RWPE2 (cell line): Measurements from ENCODE around the gene HEPACAM2.

Source experiments
- ATAC-seq: fragments of 200-7000 bp; cut with Tn5 transposase; 3 replicates; pipeline ENCODE4 v1.9.1; 2021; ENCODE audit warnings: low read depth
- DNase-seq: peaks from one replicate; pipeline ENCODE4 v3.0.0-alpha.2; 2020; ENCODE audit warnings: low spot score
- H3K27ac ChIP-seq: fragments of 450-650 bp; 2 replicates; pipeline ENCODE4 v1.5.1; 2017; ENCODE audit warnings: mild to moderate bottlenecking; ENCODE audit not compliant: poor library complexity, severe bottlenecking
- H3K27me3 ChIP-seq: fragments of 250-450 bp; sonication (Bioruptor Pico); 2 replicates; pipeline ENCODE4 v1.5.1; 2021; ENCODE audit warnings: mild to moderate bottlenecking, moderate library complexity; ENCODE audit not compliant: insufficient read depth, poor library complexity, severe bottlenecking
- H3K36me3 ChIP-seq: fragments of 250-450 bp; sonication (Bioruptor Pico); 2 replicates; pipeline ENCODE4 v1.5.1; 2020; ENCODE audit warnings: low read depth, mild to moderate bottlenecking, moderate library complexity
- H3K4me1 ChIP-seq: fragments of 250-450 bp; sonication (Bioruptor Pico); 2 replicates; pipeline ENCODE4 v1.5.1; 2021; ENCODE audit warnings: mild to moderate bottlenecking, moderate library complexity; ENCODE audit not compliant: insufficient read depth, poor library complexity, severe bottlenecking
- H3K4me3 ChIP-seq: fragments of 250-450 bp; sonication (Bioruptor Pico); 2 replicates; pipeline ENCODE4 v1.5.1; 2021; ENCODE audit warnings: mild to moderate bottlenecking, moderate library complexity; ENCODE audit not compliant: severe bottlenecking
- H3K9me3 ChIP-seq: fragments of 250-450 bp; sonication (Bioruptor Pico); 2 replicates; pipeline ENCODE4 v1.5.1; 2021; ENCODE audit warnings: mild to moderate bottlenecking, moderate library complexity; ENCODE audit not compliant: severe bottlenecking
- CTCF ChIP-seq: fragments of 450-650 bp; IDR thresholded peaks from one replicate; pipeline ENCODE4 v1.5.1; 2017; ENCODE audit warnings: mild to moderate bottlenecking, moderate library complexity; ENCODE audit not compliant: poor library complexity, severe bottlenecking

The HEPACAM2 gene

DNA sequence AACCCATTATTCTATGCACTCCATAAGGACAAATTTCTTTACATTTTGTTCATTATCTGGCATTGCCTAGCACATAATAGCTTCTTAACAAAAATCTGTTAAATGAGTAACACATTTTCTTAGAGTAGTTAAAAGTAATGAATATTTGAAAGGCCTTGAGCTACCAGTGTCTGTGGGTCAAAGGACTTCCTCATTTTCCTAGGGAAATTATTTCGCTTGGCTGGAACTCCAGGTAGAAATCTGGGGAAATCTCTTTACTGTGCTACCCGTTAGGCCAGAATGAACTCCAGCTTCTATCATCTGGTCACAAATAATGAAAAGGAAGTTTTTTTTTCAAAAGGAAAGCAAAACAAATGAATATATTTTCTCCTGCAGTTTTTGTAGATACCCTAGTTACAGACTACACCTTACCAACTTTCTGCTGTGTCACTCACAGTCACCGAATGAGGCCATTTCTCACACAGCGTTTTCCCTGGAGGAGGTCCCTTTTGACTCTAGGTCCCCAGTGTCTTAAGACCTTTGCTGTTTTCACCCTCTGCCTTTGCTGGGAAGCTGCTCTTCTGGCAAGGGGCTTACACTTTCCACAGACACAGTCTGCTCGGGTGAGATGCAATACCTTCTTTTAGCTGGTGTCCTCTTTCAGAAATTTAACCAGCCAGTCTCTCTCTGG is 79.7 kb downstream of the HEPACAM2 start:
- no peak for DNase-seq
- TF ChIP-seq CTCF: no peak
- Histone ChIP-seq H3K9me3 (no peaks in the 10 kb centered on the region), H3K4me3 (no peak overlapping the region), H3K27ac (no peak overlapping the region), H3K27me3 (no peaks in the 10 kb centered on the region), H3K4me1 (peaks cover 5% of the 10 kb centered on the region), H3K36me3 (no peaks in the 10 kb centered on the region)
- ATAC-seq: no peak

- no peak for ATAC-seq
- no peaks in the 10 kb centered on the region for H3K9me3 ChIP-seq
- no peaks in the 10 kb centered on the region for H3K36me3 ChIP-seq
- no peak for DNase-seq
- H3K4me3 ChIP-seq: no peak overlapping the region
- H3K27me3 ChIP-seq: no peaks in the 10 kb centered on the region
- no peak overlapping the region for H3K27ac ChIP-seq
- peaks cover 5% of the 10 kb centered on the region for H3K4me1 ChIP-seq
- TF ChIP-seq CTCF: no peak
These were observed 80.2 kb downstream of the HEPACAM2 start for GRCh38 chr7:93146036-93146435.

DNA sequence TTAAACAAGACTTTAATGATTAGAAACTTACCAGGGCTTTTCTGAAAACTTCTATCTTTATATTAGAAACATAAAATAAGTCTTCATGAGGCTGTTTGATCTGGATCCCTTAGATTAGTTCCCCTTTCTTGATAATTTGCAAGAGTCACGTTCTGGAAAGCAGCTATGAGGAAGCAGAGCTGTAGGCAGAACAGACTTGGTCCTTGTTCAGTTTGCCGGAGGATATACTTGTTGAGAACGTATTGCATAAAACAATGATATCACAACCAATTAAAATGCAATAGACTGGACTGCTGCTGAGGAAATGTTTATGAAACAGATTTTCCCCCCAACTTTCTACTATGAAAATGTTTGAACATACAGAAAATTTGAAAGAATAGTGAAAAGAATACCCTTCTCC is 80.9 kb downstream of the HEPACAM2 start:
- no peaks in the 10 kb centered on the region for H3K36me3 ChIP-seq
- no peak for TF ChIP-seq CTCF
- H3K4me1 ChIP-seq: peaks cover 5% of the 10 kb centered on the region
- H3K9me3 ChIP-seq: no peaks in the 10 kb centered on the region
- no peak overlapping the region for H3K27ac ChIP-seq
- no peak for ATAC-seq
- no peak overlapping the region for H3K4me3 ChIP-seq
- DNase-seq: no peak
- no peaks in the 10 kb centered on the region for H3K27me3 ChIP-seq

DNA sequence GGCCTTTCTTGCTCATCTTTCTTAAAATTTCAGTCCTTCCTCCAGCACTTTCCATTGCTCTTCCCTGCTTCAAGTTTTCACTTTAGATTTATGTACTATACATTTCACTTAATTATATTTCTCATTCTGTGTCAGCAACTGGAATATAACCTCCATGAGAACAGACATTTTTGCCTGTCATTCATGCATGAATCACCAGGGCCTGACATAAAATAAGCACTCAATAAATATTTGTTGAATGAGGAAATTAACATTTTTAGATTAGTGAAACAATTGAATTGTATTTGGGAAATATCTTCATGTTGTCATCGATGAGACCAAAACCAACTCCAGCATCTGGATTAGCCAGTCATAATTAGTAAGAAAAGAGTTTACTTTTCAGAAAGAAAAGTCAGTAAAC is 84.1 kb downstream of the HEPACAM2 start:
- no peak for DNase-seq
- Histone ChIP-seq H3K4me3 (no peak overlapping the region), H3K9me3 (no peaks in the 10 kb centered on the region), H3K27ac (peak overlapping the region; percentile 6), H3K4me1 (no peaks in the 10 kb centered on the region), H3K27me3 (no peaks in the 10 kb centered on the region), H3K36me3 (no peaks in the 10 kb centered on the region)
- no peak; the same call in 2 of the 3 replicates for ATAC-seq
- TF ChIP-seq CTCF: no peak

DNA sequence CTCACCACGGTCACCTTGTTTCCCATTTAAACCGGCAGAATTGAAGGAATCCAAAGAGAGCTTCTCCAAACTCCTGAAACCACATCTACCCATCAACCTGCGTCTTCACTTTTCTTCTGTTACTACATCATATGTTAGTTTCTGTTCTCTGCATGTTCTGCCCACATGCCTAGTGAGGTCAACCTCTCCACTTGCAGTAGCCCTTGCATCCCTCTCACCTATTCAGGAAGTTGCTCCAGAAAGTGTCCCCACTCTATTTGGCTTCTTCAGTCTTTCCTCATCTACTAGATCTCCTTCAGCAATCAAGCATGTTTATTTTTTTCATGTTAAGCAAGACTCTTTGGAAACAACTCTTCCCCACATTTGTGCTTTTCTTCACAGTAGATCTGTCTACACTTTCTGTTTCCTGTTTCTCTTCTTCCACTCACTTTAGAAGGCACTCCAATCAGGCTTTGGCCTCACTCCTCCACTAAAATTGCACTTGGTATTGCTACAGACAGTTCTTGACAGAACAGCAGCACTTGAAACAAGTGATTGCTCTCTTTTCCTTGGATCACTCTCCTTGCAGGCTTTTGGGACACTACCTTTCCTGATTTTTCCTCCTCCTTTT is 85.6 kb downstream of the HEPACAM2 start:
- H3K27ac ChIP-seq: no peak overlapping the region
- no peak for TF ChIP-seq CTCF
- no peaks in the 10 kb centered on the region for H3K4me1 ChIP-seq
- DNase-seq (no peak), ATAC-seq (no peak)
- H3K36me3 ChIP-seq: no peaks in the 10 kb centered on the region
- H3K9me3 ChIP-seq: no peaks in the 10 kb centered on the region
- no peaks in the 10 kb centered on the region for H3K27me3 ChIP-seq
- H3K4me3 ChIP-seq: no peak overlapping the region
